ENCODE results near the gene NINJ1. TPM values are rescaled to one million over a fixed set of nuclear protein-coding genes. Genes with fewer than 3 reads are reported as not detected.
A peak's percentile ranks its signal among the peaks of the same experiment; 100 is the strongest.

Gene NINJ1
- polyA plus RNA-seq, 1 of the 3 experiments (the other 2 are of a cell fraction) = 31.7 TPM

DNA sequence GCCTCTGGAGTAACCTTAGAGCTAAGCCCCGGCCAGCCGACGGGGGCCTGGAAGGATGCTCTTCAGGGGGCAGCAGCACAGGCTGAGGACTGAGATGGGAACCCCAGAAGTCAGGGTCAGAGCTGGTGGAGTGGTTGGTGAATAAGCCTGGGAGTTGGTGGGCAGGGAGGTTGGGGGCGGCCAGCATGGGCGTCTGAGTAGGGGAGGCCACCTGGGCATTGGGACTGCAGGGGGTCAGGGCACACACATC, 14.4 kb downstream of the NINJ1 start:
- H3K27me3 ChIP-seq (ENCODE audit: insufficient read depth) = no peaks in the 10 kb centered on the region
- peak overlapping the region; percentile 41 to 79 for H3K27ac ChIP-seq (ENCODE audit: low read depth in 2 of 2, low read length in 1 of 2)
- H3K4me3 ChIP-seq (ENCODE audit: low read depth in 2 of 2, low read length in 1 of 2) = no peak overlapping the region
- H3K79me2 ChIP-seq (ENCODE audit: insufficient read depth) = no peaks in the 10 kb centered on the region
- H3K4me2 ChIP-seq = peak overlapping the region; percentile 26; the same call in 1 of the 2 replicates
- peaks cover 0 to 2% of the 10 kb centered on the region in 2 experiments for H3K36me3 ChIP-seq (replicated peaks in 1 of 2; ENCODE audit: control insufficient read depth in 1 of 2, insufficient read depth in 2 of 2, low read length in 1 of 2)
- no peaks in the 10 kb centered on the region for H4K20me1 ChIP-seq (ENCODE audit: insufficient read depth)
- no peak overlapping the region for H2AFZ ChIP-seq (ENCODE audit: low read depth)
- no peak overlapping the region for H3K9ac ChIP-seq
- H3K4me1 ChIP-seq (ENCODE audit: control insufficient read depth in 1 of 2, insufficient read depth in 2 of 2, low read depth in 1 of 2, low read length in 1 of 2) = peaks cover 0 to 15% of the 10 kb centered on the region in 2 experiments; a peak in 2 of 4 replicates
- no peaks in the 10 kb centered on the region for H3K9me3 ChIP-seq
- H3F3A ChIP-seq (replicated peaks; ENCODE audit: insufficient read depth) = no peaks in the 10 kb centered on the region
- POLR2A ChIA-PET = no interaction called here
- no peak for DNase-seq
- no peak for TF ChIP-seq SMC3 (IDR thresholded peaks at IDR 0.05; ENCODE audit: low read depth, low read length)
- no peak for TF ChIP-seq ELF1 (IDR thresholded peaks at IDR 0.05)
- no peak for TF ChIP-seq MXI1 (IDR thresholded peaks at IDR 0.05; ENCODE audit: low read depth, low read length)
- no peak for TF ChIP-seq ZBTB33 (IDR thresholded peaks at IDR 0.05; ENCODE audit: borderline replicate concordance, low read depth)
- TF ChIP-seq, protein P1, sequence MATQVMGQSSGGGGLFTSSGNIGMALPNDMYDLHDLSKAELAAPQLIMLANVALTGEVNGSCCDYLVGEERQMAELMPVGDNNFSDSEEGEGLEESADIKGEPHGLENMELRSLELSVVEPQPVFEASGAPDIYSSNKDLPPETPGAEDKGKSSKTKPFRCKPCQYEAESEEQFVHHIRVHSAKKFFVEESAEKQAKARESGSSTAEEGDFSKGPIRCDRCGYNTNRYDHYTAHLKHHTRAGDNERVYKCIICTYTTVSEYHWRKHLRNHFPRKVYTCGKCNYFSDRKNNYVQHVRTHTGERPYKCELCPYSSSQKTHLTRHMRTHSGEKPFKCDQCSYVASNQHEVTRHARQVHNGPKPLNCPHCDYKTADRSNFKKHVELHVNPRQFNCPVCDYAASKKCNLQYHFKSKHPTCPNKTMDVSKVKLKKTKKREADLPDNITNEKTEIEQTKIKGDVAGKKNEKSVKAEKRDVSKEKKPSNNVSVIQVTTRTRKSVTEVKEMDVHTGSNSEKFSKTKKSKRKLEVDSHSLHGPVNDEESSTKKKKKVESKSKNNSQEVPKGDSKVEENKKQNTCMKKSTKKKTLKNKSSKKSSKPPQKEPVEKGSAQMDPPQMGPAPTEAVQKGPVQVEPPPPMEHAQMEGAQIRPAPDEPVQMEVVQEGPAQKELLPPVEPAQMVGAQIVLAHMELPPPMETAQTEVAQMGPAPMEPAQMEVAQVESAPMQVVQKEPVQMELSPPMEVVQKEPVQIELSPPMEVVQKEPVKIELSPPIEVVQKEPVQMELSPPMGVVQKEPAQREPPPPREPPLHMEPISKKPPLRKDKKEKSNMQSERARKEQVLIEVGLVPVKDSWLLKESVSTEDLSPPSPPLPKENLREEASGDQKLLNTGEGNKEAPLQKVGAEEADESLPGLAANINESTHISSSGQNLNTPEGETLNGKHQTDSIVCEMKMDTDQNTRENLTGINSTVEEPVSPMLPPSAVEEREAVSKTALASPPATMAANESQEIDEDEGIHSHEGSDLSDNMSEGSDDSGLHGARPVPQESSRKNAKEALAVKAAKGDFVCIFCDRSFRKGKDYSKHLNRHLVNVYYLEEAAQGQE (IDR thresholded peaks at IDR 0.05; ENCODE audit: low read depth, low read length) = no peak
- no peak for TF ChIP-seq NFIC (IDR thresholded peaks at IDR 0.05; ENCODE audit: borderline replicate concordance)
- no peak for TF ChIP-seq EZH2phosphoT487 (IDR thresholded peaks at IDR 0.05; ENCODE audit: borderline replicate concordance, low read depth)
- TF ChIP-seq NRF1 (IDR thresholded peaks at IDR 0.05; ENCODE audit: low read depth, low read length) = no peak
- no peak for TF ChIP-seq RCOR1 (IDR thresholded peaks at IDR 0.05; ENCODE audit: low read length)
- no peak for TF ChIP-seq EP300 (IDR thresholded peaks at IDR 0.05; ENCODE audit: borderline replicate concordance in 1 of 2, low read depth in 1 of 2, low read length in 1 of 2)
- no peak for TF ChIP-seq TEAD4 (IDR thresholded peaks at IDR 0.05; ENCODE audit: borderline replicate concordance, insufficient read depth)
- TF ChIP-seq POLR2AphosphoS5 (IDR thresholded peaks at IDR 0.05; ENCODE audit: low read depth, low read length) = no peak
- TF ChIP-seq JUND (IDR thresholded peaks at IDR 0.05) = no peak
- WGBS (ENCODE audit: low lambda C conversion rate) = 87% methylated on average over 5 of the region's 5 CpGs
- H3K9me2 ChIP-seq = no peaks in the 10 kb centered on the region
- CTCF ChIA-PET = interaction anchor here (0.6 to 4.2 kb wide), 10 partner anchors 9 to 895 kb away, joined by 3 to 53 read pairs (median 4); partner anchors contain the start of gene NINJ1

All from SK-N-SH (cell line).